Heart left ventricle (tissue), 16 donors: ENCODE results near the gene KRT33A. TPM values are rescaled to one million over a fixed set of nuclear protein-coding genes. Genes with fewer than 3 reads are reported as not detected.

Experiments
- ATAC-seq, 4 donors: fragments of 200-7000 bp; cut with Tn5 transposase; one replicate each; pipeline ENCODE4 v1.9.1; 2020 to 2022; ENCODE audit warnings: moderate library complexity in 4 of 4, mild to moderate bottlenecking in 3 of 4, moderate number of reproducible peaks in 1 of 4
- DNase-seq, 5 donors: peaks; one replicate each; pipeline ENCODE4 v3.0.0-alpha.2; 2020
- H3K27ac ChIP-seq, 12 donors: fragments of 200-600 bp; sonication (generic) in 4 of 12; one replicate each; pipeline versions ENCODE4 v1.5.0 to v1.8.0; 2016 to 2022; ENCODE audit warnings: mild to moderate bottlenecking in 2 of 12
- H3K27me3 ChIP-seq, 9 donors: fragments of 200-600 bp; sonication (generic) in 2 of 9; one replicate each; pipeline versions ENCODE4 v1.5.1 to v1.8.0; 2016 to 2022; ENCODE audit warnings: mild to moderate bottlenecking in 3 of 9
- H3K36me3 ChIP-seq, 9 donors: fragments of 200-600 bp; sonication (generic) in 2 of 9; one replicate each; pipeline versions ENCODE4 v1.5.0 to v1.8.0; 2018 to 2022; ENCODE audit warnings: mild to moderate bottlenecking in 2 of 9
- H3K4me1 ChIP-seq, 12 donors: fragments of 200-600 bp; sonication (generic) in 4 of 12; one replicate each; pipeline versions ENCODE4 v1.5.0 to v1.8.0; 2016 to 2022; ENCODE audit warnings: mild to moderate bottlenecking in 3 of 12
- H3K4me3 ChIP-seq, 12 donors: fragments of 200-600 bp; sonication (generic) in 4 of 12; one replicate each; pipeline versions ENCODE4 v1.5.0 to v1.8.0; 2017 to 2022; ENCODE audit warnings: mild to moderate bottlenecking in 9 of 12, moderate library complexity in 4 of 12
- H3K9me3 ChIP-seq, 12 donors: fragments of 200-600 bp; sonication (generic) in 4 of 12; one replicate each; pipeline versions ENCODE4 v1.5.0 to v1.8.0; 2016 to 2022; ENCODE audit warnings: mild to moderate bottlenecking in 1 of 12
- CTCF ChIP-seq, 12 donors: fragments of 200-600 bp; sonication (generic) in 4 of 12; IDR thresholded peaks; one replicate each; pipeline versions ENCODE4 v1.5.0 to v1.8.0; 2018 to 2022; ENCODE audit warnings: antibody characterized with exemption in 12 of 12, mild to moderate bottlenecking in 5 of 12
- POLR2A ChIP-seq, 2 donors: fragments of 450-650 bp; IDR thresholded peaks; one replicate each; pipeline ENCODE4 v1.6.1; 2017; ENCODE audit warnings: antibody characterized with exemption in 2 of 2, mild to moderate bottlenecking in 2 of 2, moderate library complexity in 2 of 2
- WGBS, 4 donors: extraction: QIAGEN DNeasy Blood & Tissue Kit in 2 of 4; methylation state at CpG; one replicate each; pipeline versions ENCODE4 v1.1.5 to v1.1.7; 2013 to 2018; 5-methylcytosine and 5-hydroxymethylcytosine counted together
- intact Hi-C, 10 donors: fragments of 100-400 bp; cut with DNase I; formaldehyde crosslinking; loops; one replicate each; pipeline versions ENCODE4 v1.11.1 to v1.14.2; 2022
- polyA plus RNA-seq, 2 donors: library from polyadenylated mRNA; stranded (reverse); fragments of 200-250 nt; gene quantifications; one replicate each; pipeline ENCODE4 v1.2.3, GENCODE V29; 2013
- total RNA-seq, 9 donors: library from RNA; depleted of rRNA in 2 of 9; stranded (reverse); fragments of >200 nt in 2 of 9; fragmentation: NEBNext Ultra II Directional in 3 of 9; extraction: Animal tissue kit (Norgen Biotek cat#: 25700) in 3 of 9; gene quantifications; one replicate each; pipeline versions ENCODE4 v1.1.0 to v1.2.4, GENCODE V29; 2016 to 2023
- donor health status: ischemic (EF 13 %, LVEDD 7.1; RV severe dilation, severe dysfunction).
- donor health status: healthy with polysubstance abuse.
- donor health status: DM: no; HTN: yes; CAD: no.
- donor health status: DM: no; HTN: no; CAD: no.
- donor health status: ischemic (EF 25% LVEDD 6.9; RV normal size, moderate dysfunction).
- donor health status: ischemic (EF 25% LVEDD 5.7; RV mildly dilated, moderate dysfunction).
- donor health status: healthy.
- donor health status: DM: yes; HTN: yes; CAD: no.
- donor health status: ischemic (EF 35%, LVEDD 5.7; RV mildly dilated, moderate dysfunction).
- donor health status: nonischemic (EF 11% LVEDD 7.7; RV severe dilation, severe dysfunction).
- donor health status: DM: yes; HTN: yes; CAD: no.
- donor health status: PGD.
- donor health status: ischemic (EF 29% LVEDD 5.4; RV normal size, mild dysfunction).
- donor health status: nonischemic (EF 23%, LVEDD 6.1; RV moderate dilation, normal function).

Gene KRT33A
- total and polyA plus RNA-seq, 11 donors: not detected

DNA sequence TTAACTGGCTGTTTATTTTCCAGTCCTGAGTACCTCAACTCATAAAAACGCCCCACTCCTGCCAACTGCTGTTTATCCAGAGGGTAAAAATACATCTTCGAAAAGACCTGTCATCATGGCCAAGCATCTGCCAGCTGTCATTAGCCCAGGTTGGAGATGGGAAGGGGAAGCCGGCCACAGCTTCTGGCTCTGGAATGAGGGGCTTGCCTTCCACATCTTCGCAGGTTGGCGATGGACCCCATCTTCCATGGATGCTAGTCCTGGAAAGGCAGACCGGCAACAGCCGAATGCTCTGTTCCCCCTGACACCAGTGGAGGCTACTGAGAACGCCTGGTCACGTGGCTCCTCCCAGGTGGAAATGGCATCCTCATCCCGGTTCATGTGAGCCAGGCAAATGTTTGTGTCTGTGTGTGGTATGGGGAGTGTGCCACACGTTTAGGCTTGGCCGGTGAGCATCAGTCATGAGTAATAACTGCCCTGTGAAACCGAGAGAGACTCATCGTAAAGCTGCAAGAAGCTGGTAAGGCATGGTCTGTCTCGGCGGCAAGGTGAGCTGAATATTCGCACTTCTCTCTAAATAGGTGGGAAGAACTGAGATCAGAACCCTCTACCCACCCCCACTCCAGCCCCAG is 34.7 kb downstream of the KRT33A start:
- 69 to 75% (median 73%) methylated on average over 15 to 17 of the region's 17 CpGs for WGBS, 4 donors

DNA sequence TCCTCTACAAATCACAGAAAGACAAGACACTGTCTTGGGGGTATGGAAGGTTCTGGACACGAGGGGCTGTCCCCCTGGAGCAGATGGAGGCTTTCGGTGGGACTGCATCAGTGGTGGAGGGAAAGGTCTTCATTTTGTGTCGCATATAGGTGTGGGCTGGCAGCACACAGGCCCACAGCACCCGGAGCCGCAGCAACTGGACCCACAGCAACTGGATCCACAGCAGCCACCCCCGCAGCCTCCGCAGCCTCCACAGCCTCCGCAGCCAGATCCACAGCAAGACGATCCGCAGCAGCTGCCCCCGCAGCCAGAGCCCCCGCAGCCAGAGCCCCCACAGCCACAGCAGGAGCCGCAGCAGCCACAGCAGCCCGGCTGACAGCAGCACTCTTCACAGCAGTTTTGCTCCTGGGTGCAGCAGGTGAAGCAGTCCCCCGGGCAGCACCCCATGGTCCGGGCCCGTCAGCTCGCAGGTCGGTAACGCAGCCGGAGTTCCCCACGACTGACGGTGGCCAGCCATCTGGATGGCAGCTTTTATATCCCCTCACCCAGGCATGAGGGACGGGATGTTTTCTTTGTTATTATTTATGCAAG is 35.3 kb downstream of the KRT33A start, which contains the start of gene KRTAP17-1:
TSS of gene KRTAP17-1 (minus strand) at position 507 of the 591 bp plus-strand sequence. CDS start at position 447, 60 bp downstream.
- H3K27me3 ChIP-seq: peaks cover 0 to 21% (median 5%) of the 10 kb centered on the region in 9 donors
- intact Hi-C loops: no loop called here
- ATAC-seq: no peak
- H3K9me3 ChIP-seq: peaks cover 0 to 13% (median 9%) of the 10 kb centered on the region in 12 donors
- no peak within 1 kb of the TSS for H3K4me3 ChIP-seq
- H3K27ac ChIP-seq: no peak within 1 kb of the TSS
- H3K4me1 ChIP-seq: no peaks in the 10 kb centered on the region
- H3K36me3 ChIP-seq: no peaks in the 10 kb centered on the region
- no peak for DNase-seq
- no peak for TF ChIP-seq CTCF (IDR thresholded peaks at IDR 0.05)
- no peak for TF ChIP-seq POLR2A (IDR thresholded peaks at IDR 0.05)
- WGBS, 4 donors: 80 to 83% (median 81%) methylated on average over 20 to 24 of the region's 24 CpGs

More for the DNA sequence above, 34.7 kb downstream of the KRT33A start:
- intact Hi-C loops: no loop called here
- Histone ChIP-seq H3K4me1 (no peaks in the 10 kb centered on the region), H3K36me3 (no peaks in the 10 kb centered on the region), H3K27ac (no peak overlapping the region), H3K27me3 (peaks cover 0 to 21% (median 5%) of the 10 kb centered on the region in 9 donors), H3K9me3 (peaks cover 0 to 16% (median 9%) of the 10 kb centered on the region in 12 donors), H3K4me3 (no peak overlapping the region)
- DNase-seq (no peak), ATAC-seq (no peak)
- TF ChIP-seq POLR2A (IDR thresholded peaks at IDR 0.05): no peak
- no peak for TF ChIP-seq CTCF (IDR thresholded peaks at IDR 0.05)

DNA sequence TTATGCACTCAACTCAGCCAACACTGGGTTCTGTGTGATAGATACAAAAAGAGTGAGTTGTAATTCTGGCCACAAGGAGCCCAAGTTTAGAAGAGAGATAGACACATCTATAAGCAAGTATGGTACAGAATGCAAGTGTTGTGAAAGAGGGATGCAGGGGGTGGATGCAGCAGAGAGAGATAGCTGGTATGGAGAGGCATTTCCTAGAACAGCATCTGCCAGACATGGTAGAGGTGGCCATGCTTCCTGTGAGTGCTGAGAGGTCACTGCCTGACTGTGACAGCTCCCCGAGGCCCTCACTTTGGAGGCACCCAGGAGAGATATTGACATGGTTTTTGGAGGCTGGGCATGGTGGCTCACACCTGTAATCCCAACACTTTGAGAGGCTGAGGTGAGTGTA is 39.5 kb downstream of the KRT33A start:
- no peaks in the 10 kb centered on the region for H3K9me3 ChIP-seq
- no peak for TF ChIP-seq POLR2A (IDR thresholded peaks at IDR 0.05)
- no peak for TF ChIP-seq CTCF (IDR thresholded peaks at IDR 0.05)
- no peak for DNase-seq
- H3K27me3 ChIP-seq: peaks cover 0 to 15% (median 5%) of the 10 kb centered on the region in 9 donors
- no peak overlapping the region for H3K27ac ChIP-seq
- intact Hi-C loops: no loop called here
- no peak overlapping the region for H3K4me3 ChIP-seq
- WGBS, 4 donors: 58 to 100% (median 59%) methylated on average over 1 of the region's 1 CpG
- H3K4me1 ChIP-seq: peaks cover 0 to 28% (median 0%) of the 10 kb centered on the region in 12 donors
- no peak for ATAC-seq
- H3K36me3 ChIP-seq: no peaks in the 10 kb centered on the region

DNA sequence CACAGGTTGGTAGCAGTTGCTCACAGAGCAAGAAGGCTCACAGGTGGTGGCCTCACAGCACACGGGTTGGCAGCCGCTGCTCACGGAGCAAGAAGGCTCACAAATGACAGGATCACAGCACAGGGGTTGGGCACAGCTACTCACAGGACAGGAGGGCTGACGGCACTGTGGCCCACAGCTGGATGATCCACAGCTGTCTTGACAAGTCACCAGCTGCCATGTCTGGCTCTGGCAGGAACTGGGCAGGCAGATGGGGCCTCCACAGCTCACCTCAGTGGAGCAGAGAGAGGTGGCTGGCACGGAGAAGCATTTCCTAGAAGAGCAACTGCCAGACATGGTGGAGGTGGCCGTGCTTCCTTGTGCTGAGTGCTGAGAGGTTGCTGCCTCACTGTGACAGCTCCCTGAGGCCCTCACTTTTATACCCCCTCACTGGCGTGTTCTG is 41.7 kb downstream of the KRT33A start, which contains the start of gene KRTAP16-1:
TSS of gene KRTAP16-1 (minus strand) at position 392 of the 442 bp plus-strand sequence. CDS start at position 336, 56 bp downstream.
- H3K36me3 ChIP-seq: no peaks in the 10 kb centered on the region
- H3K4me3 ChIP-seq: peak within 1 kb of the TSS in 1 of 12 donors; percentile 16
- H3K27ac ChIP-seq: peak within 1 kb of the TSS in 3 of 12 donors; percentile 10 to 84 (median 12)
- TF ChIP-seq CTCF (IDR thresholded peaks at IDR 0.05) (no peak), POLR2A (IDR thresholded peaks at IDR 0.05) (no peak)
- peaks cover 0 to 28% (median 0%) of the 10 kb centered on the region in 12 donors for H3K4me1 ChIP-seq
- peaks cover 0 to 4% (median 0%) of the 10 kb centered on the region in 9 donors for H3K27me3 ChIP-seq
- 65 to 72% (median 68%) methylated on average over 6 to 7 of the region's 7 CpGs for whole genome bisulfite sequencing, 4 donors
- ATAC-seq (peak in 1 of 4 donors; percentile 5), DNase-seq (peak in 1 of 5 donors; percentile 21)
- no peaks in the 10 kb centered on the region for H3K9me3 ChIP-seq
- intact Hi-C loops: loop anchor here in 1 of 10 donors (10.0 kb wide), 1 partner anchor 156 kb away; the partner anchor contains the start of gene KRT32
